ENCODE measurements around the gene MAPKAPK2.

Gene MAPKAPK2

GRCh38 chr1:206684003-206684402, 702 bp upstream of the MAPKAPK2 start:
- DNase-seq (ENCODE audit: low read depth) = no peak

- DNase-seq (ENCODE audit: low read depth) = no peak
Observed at GRCh38 chr1:206685334-206685768, 646 bp downstream of the MAPKAPK2 start.

- no peak for DNase-seq (ENCODE audit: low read depth)
Observed at GRCh38 chr1:206685769-206686477, 1.2 kb downstream of the MAPKAPK2 start.

- DNase-seq (ENCODE audit: low read depth) = no peak
Observed at GRCh38 chr1:206686478-206687249, 2.0 kb downstream of the MAPKAPK2 start.

GRCh38 chr1:206687251-206687914, 2.7 kb downstream of the MAPKAPK2 start:
- no peak for DNase-seq (ENCODE audit: low read depth)

GRCh38 chr1:206687915-206688442, 3.3 kb downstream of the MAPKAPK2 start:
- no peak for DNase-seq (ENCODE audit: low read depth)

DNA sequence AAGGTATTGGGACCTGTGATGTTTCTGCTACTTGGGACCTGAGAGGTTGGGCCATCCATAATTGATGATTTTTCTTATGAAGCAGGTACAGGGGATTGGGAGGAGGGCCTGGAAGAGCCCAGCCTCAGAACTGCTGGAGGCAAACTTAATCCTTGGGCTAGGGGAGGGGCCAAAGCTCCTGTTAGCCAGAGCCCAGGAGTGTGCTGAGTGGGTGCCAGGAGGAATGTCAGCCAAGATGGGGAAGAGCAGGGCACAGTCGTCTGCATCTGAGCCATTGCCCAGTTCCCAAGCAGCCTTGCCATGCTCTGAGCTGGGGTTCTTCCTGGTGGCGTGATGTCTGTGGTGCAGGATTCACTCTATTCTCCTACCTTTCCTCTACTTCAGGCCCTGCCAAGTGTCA, 5.8 kb downstream of the MAPKAPK2 start:
- DNase-seq (ENCODE audit: low read depth) = no peak

GRCh38 chr1:206691604-206692003, 6.9 kb downstream of the MAPKAPK2 start:
- no peak for DNase-seq (ENCODE audit: low read depth)

DNA sequence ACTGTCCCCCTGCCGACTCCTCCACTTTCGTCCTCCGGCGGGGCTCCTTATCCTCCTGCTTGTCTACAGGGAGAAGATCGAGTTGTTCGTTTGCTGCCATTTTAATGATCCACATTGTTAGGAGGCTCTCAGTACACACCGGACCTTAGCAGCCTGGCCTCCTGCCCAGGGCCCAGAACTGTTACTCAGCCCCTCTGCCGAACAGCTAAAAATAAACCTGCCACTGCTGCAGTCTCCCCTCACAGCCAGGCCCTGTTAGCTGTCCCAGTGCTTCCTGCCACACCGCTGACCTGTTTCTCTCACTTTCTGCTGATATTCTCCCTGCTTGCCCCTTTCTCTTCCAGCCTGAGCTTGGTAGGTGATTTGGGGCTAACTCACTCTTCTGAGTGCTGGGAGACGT, 8.3 kb downstream of the MAPKAPK2 start:
- DNase-seq (ENCODE audit: low read depth) = no peak

GRCh38 chr1:206693592-206693991, 8.9 kb downstream of the MAPKAPK2 start:
- no peak for DNase-seq (ENCODE audit: low read depth)

- no peak for DNase-seq (ENCODE audit: low read depth)
Observed at GRCh38 chr1:206694171-206695124, 9.7 kb downstream of the MAPKAPK2 start.

- DNase-seq (ENCODE audit: low read depth) = no peak
Observed at GRCh38 chr1:206695733-206696132, 11.0 kb downstream of the MAPKAPK2 start.

DNA sequence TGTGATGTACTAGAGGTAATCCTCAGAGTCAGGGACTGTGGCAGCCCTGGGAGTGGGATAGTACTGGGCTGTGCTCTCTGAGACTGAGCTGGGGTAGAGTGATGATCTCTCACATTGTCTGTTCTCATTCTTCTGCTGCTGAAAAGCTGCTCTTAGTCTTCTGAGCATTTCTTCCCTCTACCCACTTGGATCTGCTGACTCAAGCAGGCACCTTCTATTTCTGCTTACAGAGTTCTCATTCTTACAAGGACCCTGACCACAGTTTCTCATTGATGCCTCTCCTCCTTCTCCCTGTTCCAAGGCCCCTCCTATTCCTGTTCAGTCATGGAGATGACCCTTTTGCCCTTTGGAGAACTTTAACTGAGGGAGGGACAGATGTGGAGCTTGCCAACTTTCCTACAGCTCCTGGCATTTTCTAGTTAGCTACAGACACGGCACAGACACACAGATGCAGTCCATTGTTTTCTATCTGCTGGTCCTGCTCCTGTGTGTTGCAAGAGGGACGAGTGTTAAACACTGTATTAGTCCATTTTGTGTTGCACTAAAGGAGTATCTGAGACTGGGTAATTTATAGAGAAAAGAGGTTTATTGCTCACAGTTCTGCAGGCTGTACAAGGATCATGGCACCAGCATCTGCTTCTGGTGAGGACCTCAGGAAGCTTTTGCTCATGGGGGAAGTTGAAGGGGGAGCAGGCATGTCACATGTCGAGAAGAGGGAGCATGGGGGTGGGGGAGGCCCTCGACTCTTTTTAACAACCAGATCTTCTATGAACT, 12.3 kb downstream of the MAPKAPK2 start:
- no peak for DNase-seq (ENCODE audit: low read depth)

GRCh38 chr1:206698011-206698410, 13.3 kb downstream of the MAPKAPK2 start:
- no peak for DNase-seq (ENCODE audit: low read depth)

DNA sequence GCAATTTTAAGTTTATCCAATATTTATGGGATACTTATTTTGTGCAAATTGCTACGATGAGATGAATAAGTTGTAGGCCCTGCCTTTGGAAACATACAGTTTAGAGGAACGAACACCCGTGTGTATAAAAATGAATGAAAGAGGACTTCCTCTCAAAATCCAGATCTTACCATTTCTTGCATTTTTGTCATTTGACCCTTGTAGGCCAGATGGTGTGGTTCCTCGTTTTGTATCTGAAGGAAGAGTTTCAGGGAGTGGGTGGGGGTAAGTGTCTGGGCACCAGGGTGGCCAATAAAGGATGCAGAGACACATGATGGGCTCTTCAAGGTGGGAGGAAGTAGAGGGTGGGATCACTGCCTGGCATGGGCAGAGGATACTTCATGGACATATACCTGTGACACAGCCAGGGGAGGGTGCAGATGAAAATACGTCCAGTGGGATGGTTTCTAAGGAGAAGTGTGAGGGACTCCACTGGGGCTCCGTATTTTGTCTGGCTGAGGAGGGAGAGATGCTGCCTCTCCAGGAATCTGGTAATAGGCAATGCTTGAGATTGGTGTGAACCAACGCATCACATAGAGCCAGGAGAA, 14.4 kb downstream of the MAPKAPK2 start:
- DNase-seq (ENCODE audit: low read depth) = no peak

GRCh38 chr1:206699626-206700025, 14.9 kb downstream of the MAPKAPK2 start:
- no peak for DNase-seq (ENCODE audit: low read depth)

- no peak for DNase-seq (ENCODE audit: low read depth)
Observed at GRCh38 chr1:206700445-206701036, 15.8 kb downstream of the MAPKAPK2 start.

DNA sequence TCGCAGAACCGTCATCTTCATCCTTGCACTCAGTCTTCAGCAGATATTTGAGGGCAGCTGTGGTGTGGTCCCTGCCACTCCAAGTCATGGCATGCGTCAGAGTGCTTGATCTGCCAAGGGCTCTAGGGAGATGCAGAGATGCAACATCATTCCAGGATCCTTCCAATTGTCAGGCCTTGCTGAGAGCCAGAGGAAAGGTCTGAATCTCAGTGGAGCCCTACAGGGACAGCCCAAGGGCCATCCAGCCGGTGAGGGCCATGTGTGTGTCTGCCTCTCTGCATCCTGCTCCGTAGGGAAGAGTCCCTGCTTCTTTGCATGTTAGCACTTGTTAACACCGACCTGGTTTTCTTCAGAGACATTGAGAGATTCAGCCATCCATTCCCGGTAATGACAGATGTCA, 17.6 kb downstream of the MAPKAPK2 start:
- no peak for DNase-seq (ENCODE audit: low read depth)

DNA sequence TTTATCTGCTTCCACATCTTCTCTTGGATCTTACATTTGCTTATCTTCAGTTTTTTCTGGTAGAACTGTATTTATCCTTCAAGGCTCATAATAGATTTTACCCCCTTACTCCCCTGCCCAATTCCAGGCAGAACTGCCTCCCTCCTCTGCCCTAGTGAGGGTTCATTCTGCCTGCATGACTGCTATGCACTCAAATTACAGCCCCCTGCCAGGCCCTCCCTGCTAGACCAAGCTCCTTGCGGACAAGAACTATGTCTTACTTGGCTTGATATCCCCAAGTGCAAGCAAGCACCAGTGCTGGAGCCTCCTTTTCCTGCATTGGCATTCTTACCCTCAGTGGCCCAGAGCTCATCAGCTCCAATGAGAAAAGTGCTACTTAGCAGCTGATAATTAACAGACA, 18.1 kb downstream of the MAPKAPK2 start:
- no peak for DNase-seq (ENCODE audit: low read depth)

DNA sequence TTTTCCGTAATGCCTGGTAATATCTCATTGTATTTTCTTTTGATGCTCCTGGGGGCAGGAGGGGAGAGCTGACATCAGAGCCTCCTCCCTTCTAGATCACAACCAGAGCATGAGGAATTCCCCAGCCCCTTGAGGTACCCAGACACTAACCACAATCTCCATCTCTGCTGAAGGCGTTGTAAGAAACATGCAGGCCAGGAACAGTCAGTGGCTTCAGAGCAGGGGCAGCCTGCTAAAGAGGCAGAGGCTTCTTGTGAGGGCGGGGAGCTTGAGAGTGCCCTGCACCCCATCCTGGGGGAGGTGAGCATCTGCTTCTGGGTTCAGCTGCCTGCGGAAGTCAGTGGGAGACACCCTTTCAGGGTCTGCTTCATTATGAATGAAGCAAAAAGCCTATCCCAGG, 19.0 kb downstream of the MAPKAPK2 start:
- peak; percentile 21 for DNase-seq (ENCODE audit: low read depth)

Measured in stimulated activated CD8-positive, alpha-beta memory T cell treated with anti-CD3 and anti-CD28 coated beads, Interleukin-7, amount 100 ng/mL, for 24 hours (primary cell).